Breast epithelium (tissue), 3 donors: ENCODE measurements around the gene RETSAT.

ENCODE experiments used
- POLR2A ChIP-seq: fragments of 450-650 bp; IDR thresholded peaks from one replicate; pipeline ENCODE4 v1.6.1; 2016; ENCODE audit warnings: antibody characterized with exemption, mild to moderate bottlenecking, moderate library complexity
- POLR2AphosphoS5 ChIP-seq, 3 donors: sonication (generic); formaldehyde crosslinking; IDR thresholded peaks; one replicate each; pipeline ENCODE4 v1.6.1; 2017; ENCODE audit warnings: antibody characterized with exemption in 3 of 3
- TF ChIP-seq, protein P1 (sequence below), 3 donors: fragments of 450-650 bp; IDR thresholded peaks; one replicate each; pipeline ENCODE4 v1.5.1; 2016 to 2017; ENCODE audit warnings: antibody characterized with exemption in 3 of 3, mild to moderate bottlenecking in 3 of 3, moderate library complexity in 3 of 3

DNA sequence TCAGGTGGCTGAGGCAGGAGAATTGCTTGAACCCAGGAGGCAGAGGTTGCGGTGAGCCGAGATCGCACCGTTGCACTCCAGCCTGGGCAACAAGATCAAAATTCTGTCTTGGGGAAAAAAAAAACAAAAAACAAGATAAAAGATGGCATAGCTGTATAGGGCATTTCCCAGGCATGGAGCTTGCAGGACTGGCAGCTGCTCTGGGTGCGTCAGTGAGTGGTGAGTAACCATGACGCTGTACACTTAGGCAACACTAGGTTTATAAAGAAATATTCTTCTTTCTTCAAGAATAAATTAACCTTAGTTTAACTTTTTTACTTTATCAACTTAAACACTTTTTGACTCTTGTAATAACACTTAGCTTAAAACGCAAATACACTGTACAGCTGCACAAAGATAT, 41.9 kb downstream of the RETSAT start:
- no peak for TF ChIP-seq POLR2A
- TF ChIP-seq, protein P1, sequence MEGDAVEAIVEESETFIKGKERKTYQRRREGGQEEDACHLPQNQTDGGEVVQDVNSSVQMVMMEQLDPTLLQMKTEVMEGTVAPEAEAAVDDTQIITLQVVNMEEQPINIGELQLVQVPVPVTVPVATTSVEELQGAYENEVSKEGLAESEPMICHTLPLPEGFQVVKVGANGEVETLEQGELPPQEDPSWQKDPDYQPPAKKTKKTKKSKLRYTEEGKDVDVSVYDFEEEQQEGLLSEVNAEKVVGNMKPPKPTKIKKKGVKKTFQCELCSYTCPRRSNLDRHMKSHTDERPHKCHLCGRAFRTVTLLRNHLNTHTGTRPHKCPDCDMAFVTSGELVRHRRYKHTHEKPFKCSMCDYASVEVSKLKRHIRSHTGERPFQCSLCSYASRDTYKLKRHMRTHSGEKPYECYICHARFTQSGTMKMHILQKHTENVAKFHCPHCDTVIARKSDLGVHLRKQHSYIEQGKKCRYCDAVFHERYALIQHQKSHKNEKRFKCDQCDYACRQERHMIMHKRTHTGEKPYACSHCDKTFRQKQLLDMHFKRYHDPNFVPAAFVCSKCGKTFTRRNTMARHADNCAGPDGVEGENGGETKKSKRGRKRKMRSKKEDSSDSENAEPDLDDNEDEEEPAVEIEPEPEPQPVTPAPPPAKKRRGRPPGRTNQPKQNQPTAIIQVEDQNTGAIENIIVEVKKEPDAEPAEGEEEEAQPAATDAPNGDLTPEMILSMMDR (IDR thresholded peaks at IDR 0.05) = no peak
- TF ChIP-seq POLR2AphosphoS5 (IDR thresholded peaks at IDR 0.05) = no peak
